ENCODE results near the gene PDE12.
A peak's percentile ranks its signal among the peaks of the same experiment; 100 is the strongest.

Gene PDE12

DNA sequence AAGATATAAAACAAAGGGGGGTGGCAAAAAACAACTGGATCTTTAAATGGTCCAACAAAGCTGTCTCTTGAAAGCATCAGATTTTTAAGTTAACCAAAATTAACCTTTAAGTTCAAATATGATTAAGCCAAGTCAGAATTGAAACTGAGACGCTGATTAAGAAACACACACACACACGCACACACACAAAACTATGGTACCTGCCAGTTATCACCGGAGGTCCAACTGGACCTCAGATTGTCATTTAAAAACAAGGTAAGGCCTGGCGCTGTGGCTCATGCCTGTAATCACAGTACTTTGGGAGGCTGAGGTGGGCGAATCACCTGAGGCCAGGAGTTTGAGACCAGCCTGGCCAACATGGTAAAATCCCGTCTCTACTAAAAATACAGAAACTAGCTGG lies 30.7 kb downstream of the PDE12 start:
- Histone ChIP-seq H3K27me3 (ENCODE audit: control insufficient read depth, insufficient read depth, low read length, poor library complexity, severe bottlenecking) (no peaks in the 10 kb centered on the region), H3K27ac (ENCODE audit: insufficient read depth, low read depth, low read length, poor library complexity, severe bottlenecking) (no peak overlapping the region), H3K4me3 (ENCODE audit: insufficient read depth, low read depth, low read length) (no peak overlapping the region), H3K4me1 (ENCODE audit: control insufficient read depth, insufficient read depth, low read length) (no peaks in the 10 kb centered on the region), H3K9me3 (ENCODE audit: control insufficient read depth, low read length) (no peaks in the 10 kb centered on the region), H3K36me3 (ENCODE audit: control insufficient read depth, insufficient read depth, low read length) (peaks cover 10% of the 10 kb centered on the region)
- 77 to 79% methylated on average over 6 of the region's 6 CpGs for WGBS, 2 experiments

DNA sequence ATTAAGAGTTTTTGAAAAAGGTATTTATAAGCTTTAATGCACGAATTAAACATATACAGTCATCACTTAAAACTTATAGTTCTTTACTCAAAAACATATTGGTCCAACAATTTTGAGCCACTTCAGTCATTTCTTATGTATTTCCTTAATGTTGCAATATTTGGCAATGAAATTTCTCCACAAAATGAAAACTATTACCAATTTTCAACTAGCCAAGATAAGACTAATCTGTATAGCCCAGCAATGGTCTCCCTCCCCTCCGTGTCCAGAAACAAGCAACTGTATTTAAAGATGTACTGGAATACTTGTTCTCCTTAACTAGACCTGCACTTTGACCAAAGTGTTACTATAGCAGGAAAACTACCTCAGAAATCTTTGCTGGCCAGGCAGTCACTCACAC lies 31.8 kb downstream of the PDE12 start:
- peaks cover 7% of the 10 kb centered on the region for H3K36me3 ChIP-seq (ENCODE audit: control insufficient read depth, insufficient read depth, low read length)
- no peak overlapping the region for H3K27ac ChIP-seq (ENCODE audit: insufficient read depth, low read depth, low read length, poor library complexity, severe bottlenecking)
- no peaks in the 10 kb centered on the region for H3K9me3 ChIP-seq (ENCODE audit: control insufficient read depth, low read length)
- H3K27me3 ChIP-seq (ENCODE audit: control insufficient read depth, insufficient read depth, low read length, poor library complexity, severe bottlenecking) = no peaks in the 10 kb centered on the region
- 98 to 100% methylated on average over 1 to 2 of the region's 2 CpGs for WGBS, 2 experiments
- H3K4me1 ChIP-seq (ENCODE audit: control insufficient read depth, insufficient read depth, low read length) = no peaks in the 10 kb centered on the region
- no peak overlapping the region for H3K4me3 ChIP-seq (ENCODE audit: insufficient read depth, low read depth, low read length)

DNA sequence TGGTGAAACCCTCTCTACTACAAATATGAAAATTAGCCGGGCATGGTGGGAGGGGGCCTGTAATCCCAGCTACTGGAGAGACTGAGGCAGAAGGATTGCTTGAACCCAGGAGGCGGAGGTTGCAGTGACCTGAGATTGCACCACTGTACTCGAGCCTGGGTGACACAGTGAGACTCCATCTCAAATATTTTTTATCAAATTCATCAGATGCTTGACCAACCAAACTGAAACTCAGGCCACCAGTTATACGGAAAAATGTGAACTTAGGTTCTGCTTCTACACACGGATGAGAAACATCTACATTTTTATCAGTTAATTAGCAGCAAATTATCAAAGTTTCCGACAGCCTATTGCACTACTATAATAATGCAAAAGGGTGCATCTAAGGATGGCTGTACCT lies 36.2 kb downstream of the PDE12 start:
- Histone ChIP-seq H3K27ac (ENCODE audit: insufficient read depth, low read depth, low read length, poor library complexity, severe bottlenecking) (no peak overlapping the region), H3K4me1 (ENCODE audit: control insufficient read depth, insufficient read depth, low read length) (peaks cover 9% of the 10 kb centered on the region), H3K9me3 (ENCODE audit: control insufficient read depth, low read length) (no peaks in the 10 kb centered on the region), H3K36me3 (ENCODE audit: control insufficient read depth, insufficient read depth, low read length) (no peaks in the 10 kb centered on the region), H3K4me3 (ENCODE audit: insufficient read depth, low read depth, low read length) (no peak overlapping the region), H3K27me3 (ENCODE audit: control insufficient read depth, insufficient read depth, low read length, poor library complexity, severe bottlenecking) (no peaks in the 10 kb centered on the region)
- WGBS, 2 experiments = 77% methylated on average over 6 of the region's 6 CpGs

DNA sequence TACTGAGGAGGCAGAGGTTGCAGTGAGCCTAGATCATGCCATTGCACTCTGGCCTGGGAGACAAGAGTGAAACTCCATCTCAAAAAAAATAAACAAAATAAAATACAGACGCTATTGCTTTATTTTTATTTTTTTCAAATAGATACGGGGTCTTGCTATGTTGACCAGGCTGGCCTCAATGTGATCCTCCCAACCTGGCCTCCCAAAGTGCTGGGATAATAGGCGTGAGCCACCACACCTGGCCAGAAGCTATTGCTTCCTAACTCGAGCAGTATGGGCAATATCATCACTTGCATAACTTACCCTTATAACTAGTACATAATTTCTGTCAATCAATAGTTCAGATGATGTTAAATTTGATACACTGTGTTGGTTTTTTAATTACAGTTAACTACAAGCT lies 38.1 kb downstream of the PDE12 start:
- Histone ChIP-seq H3K4me1 (ENCODE audit: control insufficient read depth, insufficient read depth, low read length) (peaks cover 9% of the 10 kb centered on the region), H3K36me3 (ENCODE audit: control insufficient read depth, insufficient read depth, low read length) (no peaks in the 10 kb centered on the region), H3K27me3 (ENCODE audit: control insufficient read depth, insufficient read depth, low read length, poor library complexity, severe bottlenecking) (no peaks in the 10 kb centered on the region), H3K27ac (ENCODE audit: insufficient read depth, low read depth, low read length, poor library complexity, severe bottlenecking) (no peak overlapping the region), H3K9me3 (ENCODE audit: control insufficient read depth, low read length) (no peaks in the 10 kb centered on the region), H3K4me3 (ENCODE audit: insufficient read depth, low read depth, low read length) (no peak overlapping the region)
- WGBS, 2 experiments = 92 to 97% methylated on average over 4 of the region's 4 CpGs

DNA sequence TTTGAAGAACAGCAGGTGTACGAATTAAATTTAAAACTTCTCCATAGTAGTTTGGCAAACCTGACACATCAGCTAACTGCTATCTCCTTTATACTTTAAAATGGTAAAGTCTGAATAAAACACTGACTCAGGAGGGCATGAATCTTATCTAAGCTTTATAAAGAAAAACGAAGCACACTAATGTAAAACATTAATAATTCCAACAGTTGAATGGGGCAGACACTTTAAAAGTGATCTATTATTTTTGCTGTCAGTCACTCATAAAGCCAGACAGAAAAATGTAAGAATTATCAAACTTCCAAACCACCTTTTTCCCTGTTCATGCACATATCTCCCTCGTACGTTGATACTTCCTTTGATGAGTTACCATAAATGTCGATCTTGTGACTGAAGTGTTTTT lies 38.5 kb downstream of the PDE12 start:
- no peak overlapping the region for H3K4me3 ChIP-seq (ENCODE audit: insufficient read depth, low read depth, low read length)
- H3K27me3 ChIP-seq (ENCODE audit: control insufficient read depth, insufficient read depth, low read length, poor library complexity, severe bottlenecking) = no peaks in the 10 kb centered on the region
- 89 to 94% methylated on average over 5 of the region's 5 CpGs for WGBS, 2 experiments

DNA sequence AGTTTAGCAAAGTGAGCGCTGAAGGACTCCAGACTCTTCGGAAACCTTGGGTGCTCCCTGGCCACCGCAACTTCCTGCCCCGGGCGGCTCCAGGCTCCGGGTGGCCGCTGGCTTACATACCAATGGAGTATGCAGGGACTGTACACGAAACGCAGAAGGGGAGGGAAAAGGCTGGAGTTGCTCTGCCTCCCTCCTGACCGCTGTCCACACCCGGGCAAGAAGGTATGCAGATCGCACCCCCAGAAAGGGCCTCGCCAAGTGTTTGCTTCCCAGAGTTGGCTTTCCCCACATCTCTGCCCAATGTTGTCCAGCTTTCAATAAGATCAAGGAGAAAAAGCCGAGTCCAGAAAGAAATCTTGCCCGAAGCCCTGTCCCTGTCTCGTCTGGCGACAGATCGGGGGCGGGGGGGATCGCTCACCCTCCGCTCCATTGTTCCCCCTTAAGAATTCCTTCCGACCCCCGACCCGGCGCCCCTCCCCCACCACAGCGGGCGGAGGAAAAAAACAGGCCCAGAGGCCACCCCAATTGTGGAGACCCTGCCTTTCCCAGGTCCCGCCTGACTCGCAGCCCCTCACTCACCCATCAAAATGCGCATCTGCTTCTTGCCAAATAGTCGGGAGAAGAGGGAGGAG lies 40.5 kb downstream of the PDE12 start:
- H3K27me3 ChIP-seq (ENCODE audit: control insufficient read depth, insufficient read depth, low read length, poor library complexity, severe bottlenecking) = no peaks in the 10 kb centered on the region
- H3K9me3 ChIP-seq (ENCODE audit: control insufficient read depth, low read length) = no peaks in the 10 kb centered on the region
- 0% methylated on average over 31 of the region's 31 CpGs for WGBS, 2 experiments
- peak overlapping the region; percentile 69 for H3K4me3 ChIP-seq (ENCODE audit: insufficient read depth, low read depth, low read length)
- no peaks in the 10 kb centered on the region for H3K36me3 ChIP-seq (ENCODE audit: control insufficient read depth, insufficient read depth, low read length)
- H3K4me1 ChIP-seq (ENCODE audit: control insufficient read depth, insufficient read depth, low read length) = peaks cover 9% of the 10 kb centered on the region
- peak overlapping the region; percentile 100 for H3K27ac ChIP-seq (ENCODE audit: insufficient read depth, low read depth, low read length, poor library complexity, severe bottlenecking)

More for the DNA sequence above, 38.5 kb downstream of the PDE12 start:
- Histone ChIP-seq H3K36me3 (ENCODE audit: control insufficient read depth, insufficient read depth, low read length) (no peaks in the 10 kb centered on the region), H3K4me1 (ENCODE audit: control insufficient read depth, insufficient read depth, low read length) (peaks cover 9% of the 10 kb centered on the region), H3K27ac (ENCODE audit: insufficient read depth, low read depth, low read length, poor library complexity, severe bottlenecking) (no peak overlapping the region), H3K9me3 (ENCODE audit: control insufficient read depth, low read length) (no peaks in the 10 kb centered on the region)

DNA sequence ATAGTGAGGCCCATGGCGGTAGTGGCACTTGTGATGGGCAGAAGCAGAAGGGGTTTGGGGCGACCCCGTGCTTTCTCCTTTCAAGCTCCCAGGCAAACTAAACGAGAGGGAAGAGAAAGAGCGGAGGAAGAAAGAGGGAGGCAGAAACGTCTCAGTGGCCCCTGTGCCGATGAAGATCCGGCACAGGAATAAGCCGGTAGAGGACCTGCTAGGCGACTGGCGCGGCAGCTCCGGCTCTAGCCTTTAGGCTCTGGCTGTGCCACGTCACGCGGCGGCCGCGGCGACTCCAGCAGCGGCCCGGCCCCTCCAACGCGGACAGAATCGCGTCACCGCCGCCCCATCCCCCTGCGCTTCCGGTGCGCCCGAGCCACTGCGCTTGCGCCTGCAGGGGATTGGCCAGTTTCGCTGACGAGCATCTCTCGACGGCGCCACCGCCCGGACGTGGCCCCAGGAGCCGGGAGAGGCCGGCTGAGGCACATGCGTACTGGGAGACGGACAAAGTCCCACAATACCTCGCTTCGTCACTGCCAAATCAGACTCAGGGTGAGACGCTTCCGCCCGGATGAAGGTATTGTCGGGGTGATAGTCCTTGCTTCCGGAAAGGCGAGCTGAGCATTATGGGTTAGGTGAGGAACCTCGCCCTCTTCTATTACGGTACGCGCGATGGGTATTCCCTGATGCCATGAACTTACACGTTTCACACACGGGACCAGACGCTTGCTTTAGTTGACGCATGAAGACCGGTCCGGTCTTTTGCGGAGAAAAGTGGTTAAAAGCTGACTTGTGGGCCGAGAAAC lies 41.3 kb downstream of the PDE12 start, which contains the start of gene ARF4:
Gene ARF4 (minus strand): TSS at position 218 of the 797 bp plus-strand sequence. CDS start 204 bp downstream, at position 14.
- 0% methylated on average over 67 of the region's 67 CpGs for WGBS, 2 experiments
- no peaks in the 10 kb centered on the region for H3K36me3 ChIP-seq (ENCODE audit: control insufficient read depth, insufficient read depth, low read length)

DNA sequence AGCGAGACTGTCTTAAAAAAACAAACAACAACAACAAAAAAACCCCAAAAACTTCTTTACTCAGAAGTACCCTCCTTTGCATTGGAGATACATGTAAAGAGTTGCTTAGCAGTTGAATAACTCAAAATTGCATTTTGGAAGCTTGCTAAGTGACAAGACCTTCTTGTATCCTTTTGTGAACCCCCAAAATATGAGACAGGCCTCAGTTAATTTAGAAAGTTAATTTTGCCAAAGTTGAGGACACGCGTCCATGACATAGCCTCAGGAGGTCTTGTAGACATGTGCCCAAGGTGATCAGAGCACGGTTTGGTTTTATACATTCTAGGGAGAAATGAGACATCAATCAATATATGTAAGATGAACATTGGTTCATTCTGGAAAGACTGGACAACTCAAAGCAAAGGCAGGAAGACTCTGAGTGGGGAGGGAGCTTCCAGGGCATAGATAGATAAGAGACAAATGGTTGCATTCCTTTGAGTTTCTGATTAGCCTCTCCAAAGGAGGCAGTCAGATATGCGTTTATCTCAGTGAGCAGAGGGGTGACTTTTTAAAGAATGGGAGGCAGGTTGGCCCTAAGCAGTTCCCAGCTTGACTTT lies 42.8 kb downstream of the PDE12 start:
- H3K4me3 ChIP-seq (ENCODE audit: insufficient read depth, low read depth, low read length) = peak overlapping the region; percentile 69
- 77 to 83% methylated on average over 5 of the region's 5 CpGs for WGBS, 2 experiments
- H3K4me1 ChIP-seq (ENCODE audit: control insufficient read depth, insufficient read depth, low read length) = peaks cover 9% of the 10 kb centered on the region
- no peak overlapping the region for H3K27ac ChIP-seq (ENCODE audit: insufficient read depth, low read depth, low read length, poor library complexity, severe bottlenecking)
- no peaks in the 10 kb centered on the region for H3K36me3 ChIP-seq (ENCODE audit: control insufficient read depth, insufficient read depth, low read length)
- no peaks in the 10 kb centered on the region for H3K9me3 ChIP-seq (ENCODE audit: control insufficient read depth, low read length)
- H3K27me3 ChIP-seq (ENCODE audit: control insufficient read depth, insufficient read depth, low read length, poor library complexity, severe bottlenecking) = no peaks in the 10 kb centered on the region

More for the DNA sequence above, 41.3 kb downstream of the PDE12 start, which contains the start of gene ARF4:
- H3K27ac ChIP-seq (ENCODE audit: insufficient read depth, low read depth, low read length, poor library complexity, severe bottlenecking) = peak within 1 kb of the TSS; percentile 100
- H3K4me3 ChIP-seq (ENCODE audit: insufficient read depth, low read depth, low read length) = peak within 1 kb of the TSS; percentile 69
- no peaks in the 10 kb centered on the region for H3K9me3 ChIP-seq (ENCODE audit: control insufficient read depth, low read length)
- peaks cover 9% of the 10 kb centered on the region for H3K4me1 ChIP-seq (ENCODE audit: control insufficient read depth, insufficient read depth, low read length)
- no peaks in the 10 kb centered on the region for H3K27me3 ChIP-seq (ENCODE audit: control insufficient read depth, insufficient read depth, low read length, poor library complexity, severe bottlenecking)

DNA sequence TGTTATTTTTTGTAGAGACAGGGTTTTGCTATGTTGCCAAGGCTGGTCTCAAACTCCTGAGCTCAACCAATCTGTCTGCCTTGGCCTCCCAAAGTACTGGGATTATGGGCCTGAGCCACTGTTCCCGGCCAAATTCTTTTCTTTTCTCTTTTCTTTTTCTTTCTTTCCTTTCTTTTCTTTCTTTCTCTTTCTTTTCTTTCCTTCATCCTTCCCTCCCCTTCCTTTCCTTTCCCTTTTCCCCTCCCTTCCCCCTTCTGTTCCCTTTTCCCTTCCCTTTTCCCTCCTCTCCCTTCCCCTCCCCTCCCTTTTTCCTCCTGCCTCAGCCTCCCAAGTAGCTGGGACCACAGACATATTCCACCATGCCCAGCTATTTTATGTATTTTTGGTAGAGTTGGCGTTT lies 44.1 kb downstream of the PDE12 start:
- Histone ChIP-seq H3K27me3 (ENCODE audit: control insufficient read depth, insufficient read depth, low read length, poor library complexity, severe bottlenecking) (no peaks in the 10 kb centered on the region), H3K4me1 (ENCODE audit: control insufficient read depth, insufficient read depth, low read length) (peaks cover 6% of the 10 kb centered on the region), H3K9me3 (ENCODE audit: control insufficient read depth, low read length) (no peaks in the 10 kb centered on the region), H3K36me3 (ENCODE audit: control insufficient read depth, insufficient read depth, low read length) (no peaks in the 10 kb centered on the region), H3K27ac (ENCODE audit: insufficient read depth, low read depth, low read length, poor library complexity, severe bottlenecking) (no peak overlapping the region), H3K4me3 (ENCODE audit: insufficient read depth, low read depth, low read length) (no peak overlapping the region)
- 90 to 91% methylated on average over 2 of the region's 2 CpGs for WGBS, 2 experiments

DNA sequence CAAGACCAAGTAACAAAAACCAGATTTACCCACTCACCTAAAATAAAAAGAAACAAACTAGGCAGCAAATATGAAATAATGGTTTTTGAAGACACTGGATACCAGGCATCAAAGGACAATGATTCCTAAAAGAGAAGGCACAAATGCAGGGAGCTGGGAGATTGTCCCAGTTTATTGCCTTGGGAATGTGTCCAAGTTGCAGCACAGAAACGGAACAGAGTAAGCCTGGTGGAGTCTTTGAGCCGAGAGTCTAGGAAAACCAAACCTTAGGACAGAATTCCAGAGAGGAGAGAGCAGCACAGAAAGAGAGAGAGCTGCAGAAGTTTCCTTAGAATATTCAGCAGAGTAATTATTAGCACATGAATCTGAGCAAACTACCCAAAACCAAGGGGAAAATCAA lies 48.9 kb downstream of the PDE12 start:
- Histone ChIP-seq H3K27ac (ENCODE audit: insufficient read depth, low read depth, low read length, poor library complexity, severe bottlenecking) (no peak overlapping the region), H3K27me3 (ENCODE audit: control insufficient read depth, insufficient read depth, low read length, poor library complexity, severe bottlenecking) (no peaks in the 10 kb centered on the region), H3K36me3 (ENCODE audit: control insufficient read depth, insufficient read depth, low read length) (no peaks in the 10 kb centered on the region), H3K4me3 (ENCODE audit: insufficient read depth, low read depth, low read length) (no peak overlapping the region), H3K9me3 (ENCODE audit: control insufficient read depth, low read length) (no peaks in the 10 kb centered on the region), H3K4me1 (ENCODE audit: control insufficient read depth, insufficient read depth, low read length) (no peaks in the 10 kb centered on the region)
- 92 to 98% methylated on average over 2 of the region's 2 CpGs for WGBS, 2 experiments

All from ectodermal cell (in vitro differentiated cells).